DOHH2 (cell line): ENCODE data around the gene GPR142.

Experiments
- H3F3A ChIP-seq: fragments of 200-600 bp; sonication (generic), shearing (Covaris generic); 2 replicates; pipeline ENCODE4 v1.6.0; 2016; ENCODE audit warnings: antibody characterized with exemption, mild to moderate bottlenecking; ENCODE audit not compliant: control insufficient read depth, insufficient read depth
- H3K27ac ChIP-seq: fragments of 200-600 bp; sonication (generic); 2 replicates; pipeline ENCODE4 v1.5.1; 2014; ENCODE audit warnings: low read depth, mild to moderate bottlenecking, low read length, moderate library complexity
- H3K27me3 ChIP-seq: fragments of 200-600 bp; sonication (generic); 2 replicates; pipeline ENCODE4 v1.6.1; 2014; ENCODE audit warnings: mild to moderate bottlenecking, low read length, mixed read lengths; ENCODE audit not compliant: control insufficient read depth
- H3K36me3 ChIP-seq: fragments of 200-600 bp; sonication (generic); 2 replicates; pipeline ENCODE4 v1.6.1; 2014; ENCODE audit warnings: mild to moderate bottlenecking, low read length, moderate library complexity, mixed read lengths; ENCODE audit not compliant: control insufficient read depth
- H3K4me1 ChIP-seq: fragments of 200-600 bp; sonication (generic); 2 replicates; pipeline ENCODE4 v1.6.1; 2014; ENCODE audit warnings: mild to moderate bottlenecking, low read length, mixed read lengths; ENCODE audit not compliant: control insufficient read depth
- H3K4me2 ChIP-seq: fragments of 200-600 bp; sonication (generic); 2 replicates; pipeline ENCODE4 v1.6.0; 2014; ENCODE audit warnings: mild to moderate bottlenecking, low read length, moderate library complexity
- H3K4me3 ChIP-seq: fragments of 200-600 bp; sonication (generic); 2 replicates; pipeline ENCODE4 v1.5.1; 2014; ENCODE audit warnings: mild to moderate bottlenecking, low read length, mixed read lengths
- H3K79me2 ChIP-seq: fragments of 200-600 bp; sonication (generic); 2 replicates; pipeline ENCODE4 v1.6.1; 2014; ENCODE audit warnings: mild to moderate bottlenecking, low read length, mixed read lengths; ENCODE audit not compliant: control insufficient read depth
- H3K9me2 ChIP-seq: fragments of 200-600 bp; sonication (generic); replicated peaks from 2 replicates; pipeline ENCODE4 v1.6.1; 2014; ENCODE audit warnings: mild to moderate bottlenecking, low read length, mixed read lengths; ENCODE audit not compliant: control insufficient read depth
- H3K9me3 ChIP-seq: fragments of 200-600 bp; sonication (generic); 2 replicates; pipeline ENCODE4 v1.6.1; 2014; ENCODE audit warnings: antibody characterized with exemption, low read length, mixed read lengths; ENCODE audit not compliant: control insufficient read depth, insufficient read depth
- H4K20me1 ChIP-seq: fragments of 200-600 bp; sonication (generic); 2 replicates; pipeline ENCODE4 v1.6.0; 2014; ENCODE audit warnings: low read depth, mild to moderate bottlenecking, antibody characterized with exemption, low read length, moderate library complexity; ENCODE audit not compliant: control insufficient read depth, insufficient read depth
- CTCF ChIP-seq: fragments of 200-600 bp; sonication (generic); IDR thresholded peaks from one replicate; pipeline ENCODE4 v1.5.1; 2014; ENCODE audit warnings: antibody characterized with exemption, mild to moderate bottlenecking, low read depth, low read length; ENCODE audit not compliant: poor library complexity, severe bottlenecking
- EZH2phosphoT487 ChIP-seq: fragments of 200-600 bp; sonication (generic); IDR thresholded peaks from 2 replicates; pipeline ENCODE4 v1.6.1; 2017; ENCODE audit warnings: borderline replicate concordance, mild to moderate bottlenecking, antibody characterized with exemption, low read length, moderate library complexity, mixed read lengths

The GPR142 gene

GRCh38 chr17:74413491-74413890 lies 46.2 kb downstream of the GPR142 start:
- H3K79me2 ChIP-seq = no peaks in the 10 kb centered on the region
- TF ChIP-seq CTCF = no peak
- TF ChIP-seq EZH2phosphoT487 = no peak
- H3K4me2 ChIP-seq = no peak overlapping the region
- H3K4me1 ChIP-seq = no peaks in the 10 kb centered on the region
- no peak overlapping the region for H3K4me3 ChIP-seq
- H3K9me2 ChIP-seq = no peaks in the 10 kb centered on the region
- H3K27me3 ChIP-seq = no peaks in the 10 kb centered on the region
- H3K27ac ChIP-seq = no peak overlapping the region
- no peaks in the 10 kb centered on the region for H4K20me1 ChIP-seq
- no peaks in the 10 kb centered on the region for H3K36me3 ChIP-seq
- H3F3A ChIP-seq = no peaks in the 10 kb centered on the region
- no peaks in the 10 kb centered on the region for H3K9me3 ChIP-seq

- Histone ChIP-seq H3K4me1 (no peaks in the 10 kb centered on the region), H3K36me3 (no peaks in the 10 kb centered on the region), H3K27me3 (no peaks in the 10 kb centered on the region), H3K4me2 (no peak overlapping the region), H3K27ac (no peak overlapping the region), H3F3A (no peaks in the 10 kb centered on the region), H3K79me2 (no peaks in the 10 kb centered on the region), H4K20me1 (no peaks in the 10 kb centered on the region), H3K9me3 (no peaks in the 10 kb centered on the region), H3K4me3 (no peak overlapping the region), H3K9me2 (no peaks in the 10 kb centered on the region)
- no peak for TF ChIP-seq CTCF
- TF ChIP-seq EZH2phosphoT487 = no peak
Observed at GRCh38 chr17:74414510-74414909, 47.2 kb downstream of the GPR142 start.

- Histone ChIP-seq H3K79me2 (no peaks in the 10 kb centered on the region), H3K9me3 (no peaks in the 10 kb centered on the region), H3K4me2 (no peak overlapping the region), H3F3A (no peaks in the 10 kb centered on the region), H3K27ac (no peak overlapping the region), H3K4me3 (no peak overlapping the region), H3K4me1 (no peaks in the 10 kb centered on the region), H3K9me2 (no peaks in the 10 kb centered on the region), H3K27me3 (no peaks in the 10 kb centered on the region), H4K20me1 (no peaks in the 10 kb centered on the region), H3K36me3 (no peaks in the 10 kb centered on the region)
- TF ChIP-seq EZH2phosphoT487 (no peak), CTCF (no peak)
Observed at GRCh38 chr17:74415608-74416396, 48.5 kb downstream of the GPR142 start.
